Activated CD4-positive, alpha-beta T cell treated with anti-CD3 and anti-CD28 coated beads, Interleukin-2, amount 50 U/mL, for 48 hours (primary cell): ENCODE results near the gene LDLRAD1.
"Not testable (repeated sequence)": the region's sequence is repeated elsewhere in the genome, so short reads cannot be mapped to it uniquely, and the experiment has no call there.

ENCODE experiments used
- DNase-seq, 2 experiments: peaks; one replicate each; pipeline ENCODE4 v3.0.0-alpha.2; 2020

LDLRAD1 gene

GRCh38 chr1:53992085-53992874 lies 25.7 kb downstream of the LDLRAD1 start:
- no peak for DNase-seq

GRCh38 chr1:53987880-53988279 lies 30.1 kb downstream of the LDLRAD1 start:
- DNase-seq = no peak

- DNase-seq = no peak
Measured at GRCh38 chr1:53986458-53986857, 31.5 kb downstream of the LDLRAD1 start.

- DNase-seq = no peak
Measured at GRCh38 chr1:53984726-53985125, 33.3 kb downstream of the LDLRAD1 start.

GRCh38 chr1:53982763-53983104 lies 35.3 kb downstream of the LDLRAD1 start:
- no peak for DNase-seq

GRCh38 chr1:53982034-53982762 lies 35.8 kb downstream of the LDLRAD1 start:
- no peak for DNase-seq

- no peak for DNase-seq
Measured at GRCh38 chr1:53981220-53981619, 36.8 kb downstream of the LDLRAD1 start.

GRCh38 chr1:53979712-53980450 lies 38.1 kb downstream of the LDLRAD1 start:
- DNase-seq = no peak

- DNase-seq = no peak
Measured at GRCh38 chr1:53975861-53976260, 42.1 kb downstream of the LDLRAD1 start.

- no peak for DNase-seq
Measured at GRCh38 chr1:53971718-53972117, 46.3 kb downstream of the LDLRAD1 start.

GRCh38 chr1:53969323-53969722 lies 48.7 kb downstream of the LDLRAD1 start:
- not testable (repeated sequence) for DNase-seq

- no peak for DNase-seq
Measured at GRCh38 chr1:53968125-53968513, 49.9 kb downstream of the LDLRAD1 start.

- no peak for DNase-seq
Measured at GRCh38 chr1:53967409-53968124, 50.4 kb downstream of the LDLRAD1 start.

- no peak for DNase-seq
Measured at GRCh38 chr1:53966794-53967193, 51.2 kb downstream of the LDLRAD1 start.

- no peak for DNase-seq
Measured at GRCh38 chr1:53964109-53964508, 53.9 kb downstream of the LDLRAD1 start.

GRCh38 chr1:53963460-53963859 lies 54.5 kb downstream of the LDLRAD1 start:
- no peak for DNase-seq

- no peak for DNase-seq
Measured at GRCh38 chr1:53962395-53962794, 55.6 kb downstream of the LDLRAD1 start.

- no peak for DNase-seq
Measured at GRCh38 chr1:53959664-53960250, 58.2 kb downstream of the LDLRAD1 start.
